Stimulated activated CD4-positive, alpha-beta T cell treated with anti-CD3 and anti-CD28 coated beads, TNF-alpha, amount 100 ng/mL, for 24 hours (primary cell): ENCODE data around the gene MAMDC4.
"Not testable (repeated sequence)": the region's sequence is repeated elsewhere in the genome, so short reads cannot be mapped to it uniquely, and the experiment has no call there.

Experiments used
- DNase-seq, 3 experiments: peaks; one replicate each; pipeline ENCODE4 v3.0.0-alpha.2; 2020; ENCODE audit warnings: low read depth in 3 of 3

The MAMDC4 gene

DNA sequence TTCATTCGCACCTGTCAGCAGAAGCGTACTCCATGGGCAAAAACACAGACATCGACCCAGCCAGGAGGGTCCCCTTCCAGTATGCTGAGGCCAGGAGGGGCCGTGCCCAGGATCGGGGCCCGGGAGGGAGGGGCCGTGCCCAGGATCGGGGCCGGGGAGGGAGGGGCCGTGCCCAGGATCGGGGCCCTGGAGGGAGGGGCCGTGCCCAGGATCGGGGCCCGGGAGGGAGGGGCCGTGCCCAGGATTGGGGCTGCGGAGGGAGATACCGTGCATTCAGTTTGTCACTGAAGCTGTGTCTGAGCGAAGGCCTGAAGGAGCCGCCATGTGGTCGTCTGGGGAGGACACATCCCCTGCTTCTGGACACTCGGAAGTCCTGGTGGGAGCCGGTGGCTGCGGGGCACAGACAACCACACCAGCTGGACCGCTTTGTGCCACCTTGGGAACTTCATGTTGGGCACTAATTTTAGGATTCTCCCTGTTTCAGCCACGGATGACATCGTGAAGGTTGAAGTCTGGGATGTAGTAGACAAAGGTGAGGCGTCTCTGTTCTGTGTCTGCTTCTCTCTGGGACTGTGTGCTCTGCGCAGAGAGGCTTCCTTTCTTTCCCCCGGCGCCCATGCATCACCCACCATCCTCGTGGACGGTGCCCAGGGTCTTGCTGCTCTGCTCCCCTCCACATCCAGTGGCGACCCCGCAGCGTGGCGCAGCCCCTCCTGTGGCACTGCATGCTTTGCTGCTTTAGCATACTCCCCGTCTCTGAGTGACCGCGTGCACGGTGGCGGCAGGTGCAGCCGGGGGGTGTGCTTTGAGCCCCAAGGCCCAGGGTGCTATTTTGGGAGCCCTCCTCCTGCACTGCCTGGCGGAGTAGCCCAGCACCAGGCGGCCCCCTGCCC, 26.6 kb upstream of the MAMDC4 start:
- no peak for DNase-seq

DNA sequence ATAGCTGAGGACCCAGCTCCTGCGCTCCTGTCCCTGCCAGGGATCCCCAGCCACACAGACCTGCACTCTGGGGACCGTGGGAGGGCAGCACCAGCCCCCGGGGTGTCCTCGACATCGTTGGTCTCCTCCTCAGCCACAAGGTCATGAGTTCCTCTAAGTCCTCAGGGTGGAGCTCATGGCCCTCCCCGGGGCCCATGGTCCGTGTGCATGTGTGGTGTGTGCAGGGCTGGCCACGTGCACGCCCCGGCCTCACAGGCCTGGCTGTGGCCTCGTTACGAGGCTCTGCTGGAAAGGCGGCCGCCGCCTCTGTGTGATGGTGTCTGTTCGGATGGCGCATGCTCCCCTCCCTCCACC, 26.0 kb upstream of the MAMDC4 start:
- DNase-seq = no peak

DNA sequence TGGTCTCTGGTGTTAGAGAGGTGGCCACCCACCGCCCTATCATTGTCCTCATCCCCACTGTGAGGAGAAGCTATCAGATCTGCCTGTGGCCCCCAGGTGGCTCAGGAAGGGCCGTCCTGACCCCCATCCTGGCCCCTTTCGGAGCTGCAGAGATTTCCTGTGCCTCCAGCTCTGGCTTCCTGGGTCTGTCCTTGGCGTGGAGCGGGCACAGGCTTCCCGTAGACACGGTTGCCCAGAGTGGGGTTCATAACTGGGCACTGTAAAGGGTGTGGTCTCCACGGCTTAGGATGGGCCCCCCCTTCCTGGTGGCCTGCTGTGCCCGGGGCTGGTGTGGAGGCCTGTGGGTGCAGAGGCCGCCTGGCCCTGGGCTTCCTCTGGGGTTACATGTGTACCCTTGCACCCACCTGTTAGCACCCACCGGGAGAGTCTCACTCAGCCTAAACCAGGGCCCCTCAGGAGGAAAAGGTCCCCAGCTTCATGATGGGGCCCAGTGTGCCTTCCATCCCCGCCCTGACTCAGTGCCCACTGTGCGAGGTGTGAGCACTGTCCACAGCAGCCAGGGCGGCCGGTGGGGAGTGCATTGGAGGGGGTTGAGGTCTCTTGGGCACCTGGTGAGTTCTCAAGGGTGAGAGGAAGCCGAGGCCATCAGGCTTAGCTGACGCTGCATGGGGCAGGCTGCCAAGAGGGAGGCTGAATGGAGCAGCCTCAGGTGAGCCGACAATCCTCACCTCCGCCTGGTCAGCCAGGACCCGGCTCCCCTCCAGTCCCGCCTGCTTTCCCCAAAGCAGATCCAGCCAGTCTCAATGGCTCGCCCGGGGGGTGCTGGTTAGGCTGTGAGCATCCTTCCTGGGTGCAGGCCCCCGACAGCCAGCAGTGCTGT, 25.2 kb upstream of the MAMDC4 start:
- no peak for DNase-seq

DNA sequence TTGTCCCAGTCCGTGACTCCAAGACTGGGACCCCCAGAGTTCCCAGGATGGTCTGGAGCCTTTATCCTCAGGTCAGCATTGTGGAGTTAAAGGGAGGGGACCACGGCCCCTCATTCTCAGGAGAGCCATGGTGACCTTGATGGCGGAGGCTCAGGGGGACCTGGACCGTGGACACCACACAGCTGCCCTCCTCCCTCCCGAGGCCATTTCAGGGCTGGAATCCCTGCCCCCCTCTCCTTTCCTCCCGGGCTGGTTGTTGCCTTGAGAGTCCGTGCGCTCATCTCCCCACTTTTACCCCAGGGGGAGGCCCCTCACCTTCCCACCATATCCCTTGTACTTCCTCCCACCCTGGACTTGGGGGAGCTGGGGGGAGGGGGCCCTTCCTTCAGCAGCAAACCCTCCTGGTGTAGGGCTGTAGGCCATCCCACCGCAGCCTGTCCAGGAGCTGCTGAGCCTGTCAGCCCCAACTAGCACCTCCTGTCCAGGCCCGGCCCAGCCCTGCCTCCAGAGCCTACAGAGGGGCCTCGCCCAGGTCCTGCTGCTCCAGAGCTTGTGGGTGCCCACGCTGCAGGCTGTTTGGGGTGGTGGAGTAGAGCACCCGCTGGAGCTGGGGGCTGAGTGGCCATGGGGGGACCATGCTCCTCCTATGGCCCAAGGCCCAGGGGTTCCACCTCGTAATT, 24.2 kb upstream of the MAMDC4 start:
- DNase-seq = no peak

DNA sequence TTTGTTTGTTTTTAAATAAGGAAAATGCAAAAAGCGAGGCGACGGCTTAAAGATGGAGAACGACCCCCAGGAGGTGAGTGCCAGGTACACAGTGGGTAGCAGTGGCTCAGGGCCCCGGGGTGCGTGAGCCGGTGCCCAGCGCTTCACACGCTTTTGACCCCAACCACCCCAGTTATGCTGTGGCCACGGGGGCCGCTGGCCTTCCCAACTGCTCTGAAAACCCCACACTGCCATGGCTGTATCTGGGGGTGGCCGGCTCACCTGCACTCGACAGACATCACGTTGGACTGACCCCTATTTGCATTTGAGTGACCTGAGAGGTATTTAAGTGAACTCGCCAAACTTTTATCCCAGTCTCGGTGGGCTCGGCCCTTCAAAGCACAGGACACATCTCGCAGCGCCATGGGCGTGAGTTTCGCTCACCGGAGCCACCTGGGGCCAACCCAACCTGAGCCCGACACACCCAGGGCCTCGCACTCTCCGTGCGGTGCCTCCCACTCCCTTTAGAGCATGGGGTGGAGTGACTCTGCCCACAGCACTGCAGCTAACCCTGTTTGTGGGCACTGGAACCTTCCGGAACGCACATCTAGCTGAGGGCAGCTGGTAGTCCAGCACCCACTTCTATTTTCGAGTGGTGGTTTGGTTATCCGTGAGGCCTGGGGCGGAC, 23.5 kb upstream of the MAMDC4 start:
- DNase-seq = no peak

DNA sequence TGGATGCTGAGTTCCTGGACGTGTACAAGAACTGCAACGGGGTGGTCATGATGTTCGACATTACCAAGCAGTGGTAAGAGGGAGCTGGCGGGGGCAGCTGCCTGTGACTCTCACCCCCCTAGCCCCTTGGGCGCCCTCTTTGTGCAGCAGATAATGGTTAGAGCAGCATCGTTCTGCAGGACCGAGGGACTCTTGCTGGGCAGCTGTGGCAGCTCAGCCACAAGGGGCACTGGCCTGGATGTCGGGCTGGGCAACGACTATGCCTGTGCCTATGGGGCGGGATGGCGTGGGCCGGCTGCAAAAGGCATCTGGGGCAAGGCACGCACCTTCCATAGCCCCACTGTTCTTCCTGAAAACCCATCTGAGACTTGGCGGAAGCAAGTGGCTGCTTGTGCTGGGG, 22.7 kb upstream of the MAMDC4 start:
- DNase-seq = no peak

DNA sequence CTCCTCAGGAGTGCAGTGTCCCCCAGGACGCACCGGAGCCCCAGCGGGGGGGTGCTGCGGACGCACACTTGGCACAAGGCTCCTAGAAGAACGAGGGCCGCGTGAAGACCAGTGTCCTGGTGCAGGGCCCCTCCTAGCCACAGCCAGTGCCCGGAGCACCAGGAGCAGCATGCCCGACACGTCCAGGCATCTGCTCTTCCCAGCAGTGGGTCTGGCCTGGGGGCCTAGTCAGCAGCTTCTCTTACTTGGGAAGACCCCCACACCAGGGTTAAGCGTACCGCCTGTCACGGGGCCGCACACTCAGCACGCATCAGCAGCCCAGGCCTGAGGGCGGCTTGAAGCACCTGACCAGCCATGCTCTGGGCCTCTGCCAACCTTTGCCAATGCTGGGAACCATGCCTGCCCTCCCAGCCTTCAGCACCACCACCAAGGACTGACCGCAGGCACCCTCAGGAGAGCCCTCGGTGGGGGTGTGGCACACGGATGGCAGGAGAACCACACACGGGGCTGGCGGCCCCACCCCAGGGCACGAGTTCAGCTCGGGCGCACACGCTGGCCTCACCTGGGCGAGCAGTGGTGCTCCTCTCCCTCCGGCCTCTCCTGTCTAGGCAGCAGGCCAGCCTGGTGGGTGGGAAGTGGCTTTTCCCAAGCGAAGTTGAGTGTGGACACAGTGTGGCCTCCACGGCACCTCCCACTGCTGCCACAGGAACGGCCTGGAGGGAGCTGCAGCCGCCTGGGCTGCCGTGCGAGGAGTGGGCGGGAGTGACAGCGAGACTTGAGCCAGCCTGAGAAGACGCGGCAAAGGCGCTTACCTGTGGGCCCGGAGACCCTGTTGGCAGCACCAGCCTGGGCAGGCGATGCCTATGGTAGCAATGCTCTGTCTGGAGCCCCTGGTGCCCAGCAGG, 21.9 kb upstream of the MAMDC4 start:
- no peak for DNase-seq

DNA sequence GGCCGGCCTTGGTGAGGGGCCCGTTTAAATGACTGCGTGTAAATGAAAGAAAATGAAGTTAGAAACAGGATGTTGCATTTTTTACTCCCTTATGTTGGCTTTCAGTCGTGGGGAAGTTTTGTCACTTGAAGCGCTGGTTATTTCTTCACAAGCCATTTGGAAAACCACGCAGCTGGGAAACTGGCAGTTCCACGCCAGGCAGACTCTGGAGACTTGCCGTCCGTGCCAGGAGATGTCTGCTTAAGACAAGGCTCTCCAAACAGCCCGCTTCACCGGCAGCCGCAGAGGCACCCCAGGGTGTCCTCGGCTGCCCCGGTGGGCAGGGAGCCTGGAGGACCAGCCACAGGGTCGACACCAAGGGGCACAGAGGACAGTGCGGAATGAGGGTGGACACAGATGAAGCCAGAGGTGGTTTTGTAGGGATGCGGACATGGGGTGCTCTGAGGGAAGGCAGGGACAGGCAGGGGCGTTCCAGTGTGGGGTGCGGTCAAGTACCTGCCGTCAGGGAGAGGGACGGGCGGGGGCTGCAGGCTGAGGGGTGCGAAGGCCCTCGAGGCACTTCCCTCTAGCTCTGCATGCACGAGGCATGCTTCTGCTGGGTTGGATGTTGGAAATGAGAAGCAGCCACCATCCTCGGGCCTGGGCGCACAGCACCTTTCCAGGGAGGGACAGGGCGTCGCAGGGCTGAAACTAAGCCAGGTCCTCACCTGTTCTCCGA, 21.0 kb upstream of the MAMDC4 start:
- DNase-seq = no peak

DNA sequence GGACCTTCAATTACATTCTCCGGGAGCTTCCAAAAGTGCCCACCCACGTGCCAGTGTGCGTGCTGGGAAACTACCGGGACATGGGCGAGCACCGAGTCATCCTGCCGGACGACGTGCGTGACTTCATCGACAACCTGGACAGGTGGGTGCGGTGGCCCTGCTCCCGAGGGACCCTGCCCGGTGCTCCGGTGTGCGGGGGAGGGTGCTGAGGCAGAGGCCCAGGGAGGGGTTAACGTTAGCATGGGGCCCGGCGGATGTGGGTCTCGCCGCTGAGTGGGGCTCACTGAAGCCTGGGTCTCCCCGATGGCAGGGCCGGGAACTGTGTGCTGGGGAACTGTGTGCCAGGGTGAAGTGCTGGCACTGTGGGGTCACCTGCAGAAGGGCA, 20.4 kb upstream of the MAMDC4 start:
- DNase-seq = no peak

DNA sequence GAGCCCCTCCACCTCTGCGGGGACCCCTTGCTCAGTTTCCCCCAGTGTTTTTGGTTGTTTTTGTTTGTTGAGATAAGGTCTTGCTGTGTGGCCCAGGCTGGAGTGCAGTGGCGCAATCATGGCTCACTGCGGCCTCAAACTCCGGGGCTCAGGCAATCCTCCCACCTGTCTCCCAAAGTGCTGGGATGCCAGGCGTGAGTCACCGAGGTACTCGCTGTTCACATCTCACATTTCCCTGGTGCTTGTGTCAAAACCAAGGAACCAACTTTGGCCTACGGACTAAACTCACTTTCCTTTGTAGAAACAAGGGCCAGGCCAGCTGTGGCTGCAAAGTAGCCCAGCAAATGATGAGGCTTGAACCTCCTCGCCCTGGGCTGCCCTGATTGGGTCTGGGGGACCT, 19.6 kb upstream of the MAMDC4 start:
- no peak for DNase-seq

DNA sequence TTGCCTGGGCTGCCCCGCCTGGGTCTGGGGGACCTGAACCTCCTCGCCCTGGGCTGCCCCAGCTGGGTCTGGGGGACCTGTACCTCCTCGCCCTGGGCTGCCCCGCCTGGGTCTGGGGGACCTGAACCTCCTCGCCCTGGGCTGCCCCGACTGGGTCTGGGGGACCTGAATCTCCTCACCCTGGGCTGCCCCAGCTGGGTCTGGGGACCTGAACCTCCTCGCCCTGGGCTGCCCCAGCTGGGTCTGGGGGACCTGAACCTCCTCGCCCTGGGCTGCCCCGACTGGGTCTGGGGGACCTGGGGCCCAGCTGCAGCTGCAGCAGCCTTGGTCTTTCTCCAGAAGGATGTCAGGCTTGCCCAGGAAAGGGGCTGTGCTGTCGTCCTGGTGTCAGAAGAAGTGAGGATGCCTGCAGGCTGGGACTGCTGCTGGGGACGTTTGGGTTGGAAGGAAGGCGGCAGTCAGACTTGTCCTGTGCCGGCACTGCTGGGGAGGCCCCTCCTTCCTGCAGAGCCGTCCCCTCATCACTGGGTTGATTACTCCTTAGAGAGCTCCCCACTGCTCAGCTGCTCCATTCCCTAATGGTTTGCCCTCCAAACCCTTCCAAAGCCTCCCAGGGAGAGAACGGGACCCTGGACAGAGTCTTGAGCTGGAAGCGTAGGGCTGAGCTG, 18.6 kb upstream of the MAMDC4 start:
- DNase-seq = not testable (repeated sequence)

DNA sequence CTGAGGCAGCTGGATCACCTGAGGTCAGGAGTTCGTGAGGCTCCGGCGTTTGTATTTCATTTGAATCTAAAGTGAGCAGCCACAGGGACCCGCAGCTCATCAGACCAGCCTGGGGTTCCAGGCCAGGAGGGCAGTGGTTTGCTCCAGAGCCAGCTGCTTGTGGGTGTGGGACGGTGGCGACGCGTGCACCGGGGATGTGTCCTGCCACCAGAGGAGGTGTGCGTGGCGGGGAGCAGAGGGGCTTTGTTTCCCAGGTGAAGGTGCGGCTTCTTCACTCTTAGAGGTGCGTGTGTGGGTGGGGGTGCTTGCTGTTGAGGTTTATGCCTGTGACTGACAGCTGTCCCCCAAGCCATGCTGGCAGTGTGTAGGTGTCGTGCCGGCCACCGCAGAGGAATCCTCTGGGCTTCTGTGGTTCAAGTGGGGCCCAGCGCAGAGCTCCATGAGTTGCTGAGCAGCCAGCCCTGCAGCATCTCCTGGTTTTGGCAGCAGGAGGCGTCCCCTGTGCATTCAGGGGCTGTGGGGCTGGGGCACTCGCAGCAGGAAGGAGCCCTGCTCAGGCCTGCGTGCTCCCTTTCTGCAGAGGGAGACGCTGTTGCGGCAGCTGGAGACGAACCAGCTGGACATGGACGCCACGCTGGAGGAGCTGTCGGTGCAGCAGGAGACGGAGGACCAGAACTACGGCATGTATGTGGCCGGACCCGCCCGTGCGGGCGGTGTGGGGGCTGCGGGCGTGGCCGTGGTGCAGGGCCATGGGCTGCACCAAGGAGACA, 16.8 kb upstream of the MAMDC4 start:
- DNase-seq = no peak

DNA sequence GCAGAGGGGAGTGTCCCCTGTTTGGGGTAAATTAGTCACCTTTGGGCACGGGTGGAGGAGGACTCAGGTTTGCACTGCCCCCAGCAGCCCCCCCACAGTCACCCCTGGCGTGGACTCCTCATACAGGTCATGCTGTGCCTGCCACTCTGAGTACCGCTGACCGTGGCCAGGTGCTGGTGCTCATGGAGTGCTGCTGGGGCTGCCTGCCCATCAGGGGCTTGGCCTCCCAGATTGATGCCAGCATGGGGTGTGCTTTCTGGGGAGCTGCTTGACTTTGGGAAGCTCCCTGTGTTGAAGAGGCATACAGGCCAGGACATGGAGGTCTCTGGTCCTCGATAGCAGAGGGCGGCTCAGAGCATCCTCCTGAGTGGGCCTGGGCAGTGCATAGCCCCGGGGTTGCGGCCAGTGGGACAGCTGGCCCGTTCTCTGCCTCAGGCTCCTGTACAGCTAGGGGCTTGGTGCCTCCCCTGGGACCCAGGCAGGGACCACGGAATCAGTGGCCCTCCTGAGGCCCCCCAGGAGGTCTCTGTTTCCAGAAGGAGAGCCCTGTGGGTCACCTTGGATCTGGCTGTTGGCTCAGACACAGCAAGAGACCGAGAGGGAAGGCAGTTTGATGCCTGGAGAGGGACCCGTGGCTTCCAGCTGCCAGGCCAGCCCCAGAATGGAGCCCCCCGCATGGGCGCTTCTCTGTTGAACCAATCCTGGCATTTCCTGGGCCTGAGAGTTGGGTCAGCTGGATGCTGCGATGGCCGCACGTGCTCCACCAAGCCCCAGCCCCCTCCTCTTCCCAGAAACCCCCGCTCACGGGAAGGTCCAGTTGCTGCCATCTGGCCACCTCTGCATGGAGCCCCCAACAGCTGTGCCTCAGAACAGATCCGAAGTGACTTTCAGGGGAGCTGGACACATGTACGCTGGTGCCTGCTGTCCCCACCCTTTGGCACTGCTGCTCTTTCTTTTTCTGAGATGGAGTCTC, 15.9 kb upstream of the MAMDC4 start:
- no peak for DNase-seq

DNA sequence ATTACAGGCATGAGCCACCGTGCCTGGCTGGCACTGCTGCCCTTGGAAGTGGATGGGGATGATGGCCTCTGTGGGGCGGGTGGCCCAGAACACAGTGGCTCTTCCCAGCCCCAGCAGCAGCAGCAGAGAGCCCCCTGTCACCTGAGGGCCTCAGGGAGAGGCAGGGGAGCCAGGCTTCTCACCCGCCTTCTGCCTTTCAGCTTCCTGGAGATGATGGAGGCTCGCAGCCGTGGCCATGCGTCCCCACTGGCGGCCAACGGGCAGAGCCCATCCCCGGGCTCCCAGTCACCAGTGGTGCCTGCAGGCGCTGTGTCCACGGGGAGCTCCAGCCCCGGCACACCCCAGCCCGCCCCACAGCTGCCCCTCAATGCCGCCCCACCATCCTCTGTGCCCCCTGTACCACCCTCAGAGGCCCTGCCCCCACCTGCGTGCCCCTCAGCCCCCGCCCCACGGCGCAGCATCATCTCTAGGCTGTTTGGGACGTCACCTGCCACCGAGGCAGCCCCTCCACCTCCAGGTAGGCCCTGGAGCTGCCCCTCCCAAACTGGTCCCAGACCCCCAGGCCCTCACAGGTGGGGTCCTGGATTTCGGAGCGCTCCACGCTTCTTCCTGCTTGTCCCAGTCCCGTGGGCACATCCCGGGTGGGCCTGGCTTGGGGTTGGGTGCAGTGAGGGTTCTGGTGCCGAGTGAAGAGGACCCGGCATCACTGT, 14.8 kb upstream of the MAMDC4 start:
- no peak for DNase-seq

DNA sequence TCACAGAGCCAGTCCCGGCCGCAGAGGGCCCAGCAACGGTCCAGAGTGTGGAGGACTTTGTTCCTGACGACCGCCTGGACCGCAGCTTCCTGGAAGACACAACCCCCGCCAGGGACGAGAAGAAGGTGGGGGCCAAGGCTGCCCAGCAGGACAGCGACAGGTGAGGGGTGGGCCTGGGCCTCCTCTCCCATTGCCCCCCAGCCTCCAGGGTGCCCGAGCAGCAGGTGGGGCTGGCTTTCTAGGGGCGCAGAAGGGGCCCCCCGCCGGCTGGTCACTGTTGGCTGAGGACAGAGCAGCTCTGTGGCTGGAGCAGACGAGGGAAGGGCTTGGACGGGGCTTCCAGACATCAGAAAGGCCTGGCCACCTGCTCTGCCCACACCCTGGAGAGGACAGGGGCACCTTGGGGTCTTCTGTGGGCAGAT, 14.3 kb upstream of the MAMDC4 start:
- DNase-seq = not testable (repeated sequence)

DNA sequence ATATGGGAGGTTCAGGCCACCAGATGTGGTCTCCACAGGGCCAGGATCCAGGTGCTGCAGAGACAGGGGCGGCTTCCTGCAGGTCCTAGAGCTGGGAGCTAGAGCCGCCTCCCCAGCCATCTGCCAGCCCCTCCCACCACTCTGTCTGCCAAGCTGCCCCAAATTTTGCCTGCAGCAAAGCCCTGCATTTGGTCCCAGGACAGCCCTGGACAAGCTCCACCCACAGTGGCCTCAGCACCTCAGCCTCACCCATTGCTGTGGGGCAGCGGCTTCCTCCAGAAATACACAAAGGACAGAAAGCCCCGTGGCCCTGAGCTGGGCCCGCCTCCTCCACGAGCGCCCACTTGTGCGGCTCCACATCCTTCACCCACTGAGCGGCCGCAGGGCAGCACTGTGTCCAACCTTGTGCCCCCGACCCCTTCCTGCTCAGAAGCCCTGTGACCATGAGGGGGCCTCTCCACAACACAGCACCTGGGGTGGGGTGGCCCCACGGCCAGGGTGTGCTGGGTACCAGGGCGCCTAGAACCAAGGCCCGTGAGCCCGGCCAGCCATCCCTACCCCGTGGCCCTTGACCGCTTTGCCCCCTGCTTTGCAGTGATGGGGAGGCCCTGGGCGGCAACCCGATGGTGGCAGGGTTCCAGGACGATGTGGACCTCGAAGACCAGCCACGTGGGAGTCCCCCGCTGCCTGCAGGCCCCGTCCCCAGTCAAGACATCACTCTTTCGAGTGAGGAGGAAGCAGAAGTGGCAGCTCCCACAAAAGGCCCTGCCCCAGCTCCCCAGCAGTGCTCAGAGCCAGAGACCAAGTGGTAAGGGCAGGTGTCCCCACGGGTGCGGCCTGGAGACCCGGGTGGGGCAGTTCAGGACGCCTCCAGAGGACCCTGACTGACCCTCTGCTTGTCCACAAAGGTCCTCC, 13.6 kb upstream of the MAMDC4 start:
- DNase-seq = no peak
